ENCODE results near the gene PTPN18. TPM values are rescaled to one million over a fixed set of nuclear protein-coding genes. Genes with fewer than 3 reads are reported as not detected.

The PTPN18 gene
- total and polyA plus RNA-seq, 2 donors, result 9.2 to 29.3 TPM

DNA sequence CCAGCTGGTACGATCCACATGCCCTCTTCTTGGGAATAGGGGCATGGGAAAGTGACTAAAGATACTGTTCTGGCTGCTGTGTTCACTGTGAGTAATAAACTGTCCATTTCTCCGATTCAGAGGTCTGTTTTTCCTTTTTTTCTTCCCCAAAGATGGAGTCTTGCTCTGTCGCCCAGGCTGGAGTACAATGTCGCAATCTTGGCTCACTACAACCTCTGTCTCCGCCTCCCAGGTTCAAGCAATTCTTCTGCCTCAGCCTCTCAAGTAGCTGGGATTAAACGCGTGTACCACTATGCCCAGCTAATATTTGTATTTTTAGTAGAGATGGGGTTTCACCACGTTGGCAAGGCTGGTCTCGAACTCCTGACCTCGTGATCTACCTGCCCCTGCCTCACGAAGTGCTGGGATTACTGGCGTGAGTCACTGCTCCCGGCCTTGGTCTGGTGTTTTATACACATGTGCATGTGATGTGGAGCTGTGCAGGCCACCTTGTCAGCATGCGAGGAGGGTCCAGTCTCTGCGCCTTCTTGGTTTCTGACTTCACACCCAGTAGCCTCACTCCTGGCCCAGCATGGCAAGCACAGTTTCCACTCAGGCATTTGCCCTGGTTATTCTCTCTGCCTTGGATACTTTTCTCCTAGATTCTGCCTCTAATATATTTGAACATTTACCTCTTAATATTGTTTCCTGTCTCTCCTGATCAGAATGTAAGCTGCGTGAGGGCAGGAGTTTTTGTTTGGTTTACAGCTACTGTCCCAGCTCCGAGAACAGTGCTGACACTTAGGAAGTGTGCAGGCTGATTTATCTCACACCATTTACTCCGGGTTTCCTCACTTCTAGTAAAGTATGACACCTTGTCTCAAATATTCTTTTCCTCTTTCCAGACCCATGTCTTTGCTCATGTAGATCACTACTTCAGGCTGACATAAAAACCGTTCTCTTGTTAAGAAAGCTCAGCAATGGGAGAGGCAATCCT is 19.7 kb downstream of the PTPN18 start:
- Histone ChIP-seq H3K4me1 (ENCODE audit: control insufficient read depth in 2 of 2, insufficient read depth in 2 of 2, low read length in 2 of 2) (peaks cover 16 to 47% of the 10 kb centered on the region in 2 donors), H3K4me3 (ENCODE audit: low read length in 2 of 2) (no peak overlapping the region), H3K27me3 (ENCODE audit: control insufficient read depth in 2 of 2, insufficient read depth in 1 of 2, low read length in 1 of 2) (no peaks in the 10 kb centered on the region), H3K36me3 (ENCODE audit: control insufficient read depth in 2 of 2, insufficient read depth in 2 of 2, low read length in 1 of 2) (peaks cover 0 to 3% of the 10 kb centered on the region in 2 donors), H3K27ac (ENCODE audit: low read depth in 1 of 2, low read length in 1 of 2) (no peak overlapping the region), H3K9me3 (ENCODE audit: control insufficient read depth in 2 of 2, insufficient read depth in 1 of 2, low read length in 1 of 2) (peaks cover 0 to 6% of the 10 kb centered on the region in 2 donors)
- WGBS, result 98% methylated on average over 19 of the region's 19 CpGs
- no peak for DNase-seq (ENCODE audit: low read depth in 6 of 9, low spot score in 9 of 9)

DNA sequence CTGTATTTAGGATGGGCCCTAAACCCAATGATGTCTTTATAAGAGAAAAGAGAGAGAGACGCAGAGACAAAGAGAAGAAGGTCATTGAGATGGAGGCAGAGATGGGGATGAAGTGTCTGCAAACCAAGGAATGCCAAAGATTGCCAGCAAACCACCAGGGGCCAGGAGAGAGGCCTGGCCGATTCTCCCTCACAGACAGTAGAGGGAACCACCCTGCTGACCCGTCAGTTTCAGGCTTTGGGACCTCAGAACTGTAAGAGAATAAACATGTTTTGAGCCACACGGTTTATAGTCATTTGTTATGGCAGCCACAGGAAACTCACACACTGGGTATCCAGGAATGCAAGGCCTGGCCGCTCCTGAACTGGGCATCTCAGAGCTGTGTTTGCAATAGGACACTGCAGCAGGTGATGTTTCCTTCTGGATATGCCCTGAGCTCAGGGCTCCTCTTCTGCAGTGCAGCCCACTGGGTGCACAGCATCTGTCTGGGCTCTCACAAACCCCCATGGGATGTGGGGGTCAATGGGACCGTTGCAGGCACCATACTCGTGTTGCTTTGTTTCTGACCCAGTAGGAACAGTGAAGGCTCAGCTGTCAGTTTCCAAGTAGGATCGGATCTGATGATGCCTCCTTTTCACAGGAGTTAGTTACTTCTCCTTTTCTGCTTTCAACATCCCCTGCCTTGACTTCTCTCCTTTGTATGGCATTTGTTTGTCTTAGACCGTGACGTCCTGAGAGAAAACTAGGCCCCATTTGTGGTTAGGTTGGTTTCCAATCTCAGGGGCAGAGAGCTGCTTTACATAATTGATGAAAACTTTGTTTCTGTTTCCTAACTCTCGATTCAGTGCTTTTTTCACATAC is 20.8 kb downstream of the PTPN18 start:
- 83% methylated on average over 11 of the region's 11 CpGs for WGBS
- H3K4me1 ChIP-seq (ENCODE audit: control insufficient read depth in 2 of 2, insufficient read depth in 2 of 2, low read length in 2 of 2), result peaks cover 11 to 38% of the 10 kb centered on the region in 2 donors

DNA sequence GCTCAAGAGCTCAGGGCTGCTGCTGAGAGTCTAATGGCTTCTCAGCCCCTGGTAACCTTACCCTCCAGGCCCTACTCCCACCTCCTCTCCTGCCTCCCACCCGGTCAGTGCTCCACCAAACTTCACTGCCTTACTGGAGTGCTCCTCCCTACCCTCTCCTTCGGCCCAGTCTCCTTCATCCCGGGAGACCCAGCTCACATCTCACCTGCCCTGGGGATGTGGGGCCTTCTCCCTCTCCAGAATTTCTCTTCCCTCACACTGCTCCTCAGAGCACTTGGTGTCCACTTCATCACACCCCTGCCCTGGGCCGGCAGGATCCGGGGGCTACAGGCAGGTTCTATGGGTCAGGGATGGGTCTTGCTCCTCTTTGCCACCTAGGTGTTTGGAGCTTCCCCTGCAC is 21.6 kb downstream of the PTPN18 start:
- H3K4me1 ChIP-seq (ENCODE audit: control insufficient read depth in 2 of 2, insufficient read depth in 2 of 2, low read length in 2 of 2), result peaks cover 11 to 36% of the 10 kb centered on the region in 2 donors
- 97% methylated on average over 5 of the region's 5 CpGs for whole genome bisulfite sequencing
- H3K9me3 ChIP-seq (ENCODE audit: control insufficient read depth in 2 of 2, insufficient read depth in 1 of 2, low read length in 1 of 2), result peaks cover 0 to 3% of the 10 kb centered on the region in 2 donors
- H3K36me3 ChIP-seq (ENCODE audit: control insufficient read depth in 2 of 2, insufficient read depth in 2 of 2, low read length in 1 of 2), result peaks cover 0 to 5% of the 10 kb centered on the region in 2 donors
- H3K27me3 ChIP-seq (ENCODE audit: control insufficient read depth in 2 of 2, insufficient read depth in 1 of 2, low read length in 1 of 2), result no peaks in the 10 kb centered on the region
- H3K4me3 ChIP-seq (ENCODE audit: low read length in 2 of 2), result no peak overlapping the region
- no peak overlapping the region for H3K27ac ChIP-seq (ENCODE audit: low read depth in 1 of 2, low read length in 1 of 2)
- DNase-seq (ENCODE audit: low read depth in 6 of 9, low spot score in 9 of 9), result no peak

More for the DNA sequence above, 20.8 kb downstream of the PTPN18 start:
- no peak for DNase-seq (ENCODE audit: low read depth in 6 of 9, low spot score in 9 of 9)
- Histone ChIP-seq H3K27me3 (ENCODE audit: control insufficient read depth in 2 of 2, insufficient read depth in 1 of 2, low read length in 1 of 2) (no peaks in the 10 kb centered on the region), H3K9me3 (ENCODE audit: control insufficient read depth in 2 of 2, insufficient read depth in 1 of 2, low read length in 1 of 2) (peaks cover 0 to 3% of the 10 kb centered on the region in 2 donors), H3K4me3 (ENCODE audit: low read length in 2 of 2) (no peak overlapping the region), H3K27ac (ENCODE audit: low read depth in 1 of 2, low read length in 1 of 2) (no peak overlapping the region), H3K36me3 (ENCODE audit: control insufficient read depth in 2 of 2, insufficient read depth in 2 of 2, low read length in 1 of 2) (peaks cover 0 to 5% of the 10 kb centered on the region in 2 donors)

DNA sequence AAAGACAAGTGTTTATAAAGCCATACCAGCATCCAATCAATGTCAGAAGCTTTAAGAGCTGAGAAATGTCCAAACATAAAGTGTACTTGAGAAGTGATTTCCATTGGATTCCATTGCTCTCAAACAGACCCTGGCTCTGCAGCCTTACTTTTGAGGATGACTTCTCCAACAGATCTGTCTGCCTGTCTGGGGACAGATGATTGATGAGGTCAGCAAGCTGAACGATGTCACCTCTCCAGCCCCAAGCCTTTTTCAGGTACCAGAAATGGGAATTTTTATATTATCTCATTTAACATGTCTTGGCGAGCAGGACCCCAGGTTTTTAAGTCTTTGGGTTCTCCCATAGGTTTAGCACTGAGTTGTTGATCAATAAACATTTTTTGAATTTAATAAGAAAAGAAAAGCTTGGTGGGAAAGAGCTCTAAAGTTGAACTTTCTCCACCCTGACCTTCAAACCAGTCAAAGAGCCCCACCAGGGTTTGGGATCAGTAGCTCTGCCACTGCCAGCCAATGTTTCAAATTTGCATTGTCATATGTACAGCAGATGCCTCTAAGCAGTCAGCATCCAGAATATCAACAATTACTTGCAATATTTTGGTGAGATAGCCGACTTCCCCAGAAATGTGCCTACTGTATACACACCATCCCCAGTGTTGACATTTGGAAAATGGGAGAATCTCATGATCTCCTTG is 22.5 kb downstream of the PTPN18 start:
- no peaks in the 10 kb centered on the region for H3K27me3 ChIP-seq (ENCODE audit: control insufficient read depth in 2 of 2, insufficient read depth in 1 of 2, low read length in 1 of 2)
- peaks cover 2 to 5% of the 10 kb centered on the region in 2 donors for H3K36me3 ChIP-seq (ENCODE audit: control insufficient read depth in 2 of 2, insufficient read depth in 2 of 2, low read length in 1 of 2)
- H3K4me1 ChIP-seq (ENCODE audit: control insufficient read depth in 2 of 2, insufficient read depth in 2 of 2, low read length in 2 of 2), result peaks cover 7 to 27% of the 10 kb centered on the region in 2 donors
- DNase-seq (ENCODE audit: low read depth in 6 of 9, low spot score in 9 of 9), result no peak
- 92% methylated on average over 3 of the region's 3 CpGs for WGBS
- H3K4me3 ChIP-seq (ENCODE audit: low read length in 2 of 2), result no peak overlapping the region
- H3K27ac ChIP-seq (ENCODE audit: low read depth in 1 of 2, low read length in 1 of 2), result no peak overlapping the region
- peaks cover 0 to 3% of the 10 kb centered on the region in 2 donors for H3K9me3 ChIP-seq (ENCODE audit: control insufficient read depth in 2 of 2, insufficient read depth in 1 of 2, low read length in 1 of 2)

DNA sequence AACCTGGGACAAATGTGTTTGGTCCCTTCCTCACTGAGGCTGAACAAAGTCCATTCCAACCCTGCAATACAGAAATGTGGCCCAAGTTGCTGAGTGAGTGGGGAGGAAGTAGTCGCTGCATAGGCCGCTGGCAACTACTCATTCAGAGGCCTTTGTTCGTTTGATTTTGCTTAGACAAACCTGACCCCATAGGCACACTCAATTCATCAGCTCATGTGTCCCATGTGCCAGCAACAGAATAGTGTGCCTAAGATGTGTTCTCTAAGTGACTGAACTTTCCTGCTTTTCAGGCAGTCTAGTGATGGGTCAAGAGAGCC is 23.0 kb downstream of the PTPN18 start:
- Histone ChIP-seq H3K4me3 (ENCODE audit: low read length in 2 of 2) (no peak overlapping the region), H3K36me3 (ENCODE audit: control insufficient read depth in 2 of 2, insufficient read depth in 2 of 2, low read length in 1 of 2) (peaks cover 2 to 5% of the 10 kb centered on the region in 2 donors), H3K27ac (ENCODE audit: low read depth in 1 of 2, low read length in 1 of 2) (no peak overlapping the region), H3K27me3 (ENCODE audit: control insufficient read depth in 2 of 2, insufficient read depth in 1 of 2, low read length in 1 of 2) (no peaks in the 10 kb centered on the region), H3K4me1 (ENCODE audit: control insufficient read depth in 2 of 2, insufficient read depth in 2 of 2, low read length in 2 of 2) (peaks cover 7 to 26% of the 10 kb centered on the region in 2 donors), H3K9me3 (ENCODE audit: control insufficient read depth in 2 of 2, insufficient read depth in 1 of 2, low read length in 1 of 2) (peaks cover 0 to 3% of the 10 kb centered on the region in 2 donors)
- WGBS, result 97% methylated on average over 3 of the region's 3 CpGs
- DNase-seq (ENCODE audit: low read depth in 6 of 9, low spot score in 9 of 9), result no peak

DNA sequence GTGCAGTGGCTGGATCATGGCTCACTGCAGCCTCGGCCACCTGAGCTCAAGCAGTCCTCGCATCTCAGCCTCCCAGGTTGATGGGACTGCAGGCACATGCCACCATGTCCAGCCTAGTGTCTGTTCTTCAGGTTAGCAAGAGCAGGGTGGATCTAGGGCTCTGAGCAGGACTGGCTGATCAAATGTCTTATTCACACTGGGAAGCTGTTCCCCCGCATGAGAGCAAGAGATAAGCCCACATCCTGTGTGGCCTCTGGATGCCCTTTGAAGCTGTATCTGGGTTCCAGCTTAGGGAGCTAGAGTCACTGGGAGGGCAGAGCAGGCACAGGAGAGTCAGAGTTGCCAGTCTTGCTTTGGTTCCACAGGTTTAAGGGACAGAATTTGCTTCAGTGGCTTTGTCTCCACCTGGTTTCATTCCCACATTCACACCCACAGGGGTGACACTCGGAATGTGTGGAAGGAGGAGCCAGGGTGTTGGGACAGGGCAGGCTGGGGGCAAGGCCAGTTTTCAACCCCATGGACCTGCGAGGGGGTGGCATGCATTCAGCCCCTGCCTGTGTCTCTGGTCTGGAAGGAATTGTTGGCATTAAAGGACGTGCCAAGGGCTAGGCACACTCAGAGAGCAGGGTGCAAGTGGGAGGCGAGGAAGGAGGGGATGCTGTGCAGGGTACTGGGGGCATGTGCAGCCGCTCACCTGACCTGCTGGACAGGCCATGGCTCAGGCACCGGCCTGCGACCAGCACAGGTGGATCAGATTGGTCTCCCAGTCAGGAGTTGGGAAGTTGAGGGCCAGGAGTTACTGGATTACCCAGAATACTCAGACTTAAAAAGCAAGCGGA is 24.5 kb downstream of the PTPN18 start:
- Histone ChIP-seq H3K4me1 (ENCODE audit: control insufficient read depth in 2 of 2, insufficient read depth in 2 of 2, low read length in 2 of 2) (peaks cover 7 to 26% of the 10 kb centered on the region in 2 donors), H3K9me3 (ENCODE audit: control insufficient read depth in 2 of 2, insufficient read depth in 1 of 2, low read length in 1 of 2) (peaks cover 0 to 3% of the 10 kb centered on the region in 2 donors), H3K4me3 (ENCODE audit: low read length in 2 of 2) (no peak overlapping the region), H3K27me3 (ENCODE audit: control insufficient read depth in 2 of 2, insufficient read depth in 1 of 2, low read length in 1 of 2) (no peaks in the 10 kb centered on the region), H3K36me3 (ENCODE audit: control insufficient read depth in 2 of 2, insufficient read depth in 2 of 2, low read length in 1 of 2) (peaks cover 2 to 5% of the 10 kb centered on the region in 2 donors), H3K27ac (ENCODE audit: low read depth in 1 of 2, low read length in 1 of 2) (no peak overlapping the region)
- peak in 1 of 9 donors; percentile 48 for DNase-seq (ENCODE audit: low read depth in 6 of 9, low spot score in 9 of 9)
- 87% methylated on average over 11 of the region's 11 CpGs for WGBS

DNA sequence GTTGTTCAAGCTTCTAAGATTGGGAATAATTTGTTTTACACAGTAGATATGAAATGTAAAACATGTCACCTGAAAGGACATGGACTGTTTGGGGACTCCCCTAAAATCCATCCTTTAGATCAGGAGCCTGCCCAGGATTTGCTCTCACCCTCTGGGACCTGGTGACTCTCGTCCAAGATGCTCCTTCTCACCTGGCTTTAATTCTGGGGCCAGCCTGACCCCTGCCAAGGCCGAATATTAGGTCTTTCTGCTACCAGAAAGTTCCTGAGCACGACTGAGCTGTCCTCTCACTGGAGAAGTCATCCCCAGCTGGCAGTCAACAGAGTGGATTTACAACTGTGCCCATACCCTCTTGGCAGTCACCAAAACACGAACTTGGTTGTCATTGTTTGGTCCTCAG is 25.3 kb downstream of the PTPN18 start:
- peaks cover 2 to 5% of the 10 kb centered on the region in 2 donors for H3K36me3 ChIP-seq (ENCODE audit: control insufficient read depth in 2 of 2, insufficient read depth in 2 of 2, low read length in 1 of 2)
- no peak for DNase-seq (ENCODE audit: low read depth in 6 of 9, low spot score in 9 of 9)
- H3K27ac ChIP-seq (ENCODE audit: low read depth in 1 of 2, low read length in 1 of 2), result no peak overlapping the region
- WGBS, result 96% methylated on average over 4 of the region's 4 CpGs
- no peak overlapping the region for H3K4me3 ChIP-seq (ENCODE audit: low read length in 2 of 2)
- peaks cover 7 to 26% of the 10 kb centered on the region in 2 donors for H3K4me1 ChIP-seq (ENCODE audit: control insufficient read depth in 2 of 2, insufficient read depth in 2 of 2, low read length in 2 of 2)
- no peaks in the 10 kb centered on the region for H3K27me3 ChIP-seq (ENCODE audit: control insufficient read depth in 2 of 2, insufficient read depth in 1 of 2, low read length in 1 of 2)
- peaks cover 0 to 3% of the 10 kb centered on the region in 2 donors for H3K9me3 ChIP-seq (ENCODE audit: control insufficient read depth in 2 of 2, insufficient read depth in 1 of 2, low read length in 1 of 2)

DNA sequence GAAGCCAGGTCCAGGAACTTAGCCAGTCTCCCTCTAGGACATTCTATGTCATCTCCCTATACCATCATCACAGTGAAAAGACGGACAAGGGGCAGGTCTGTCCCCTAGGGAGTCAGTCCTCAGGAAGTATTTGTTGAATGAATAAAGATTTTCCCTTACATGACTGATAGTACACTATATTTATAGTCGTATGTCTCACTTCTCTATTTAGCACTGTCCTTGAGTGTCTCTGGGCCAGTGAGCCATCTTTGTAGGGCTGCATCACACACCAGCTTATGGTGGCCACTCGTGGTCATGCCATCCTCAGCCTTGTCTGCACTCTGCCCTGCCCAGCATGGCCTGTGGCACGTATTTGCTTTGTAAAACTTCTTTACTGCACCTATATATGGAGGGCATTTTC is 25.8 kb downstream of the PTPN18 start:
- 95% methylated on average over 4 of the region's 4 CpGs for WGBS
- DNase-seq (ENCODE audit: low read depth in 6 of 9, low spot score in 9 of 9), result no peak
- H3K27ac ChIP-seq (ENCODE audit: low read depth in 1 of 2, low read length in 1 of 2), result no peak overlapping the region

More for the DNA sequence above, 25.8 kb downstream of the PTPN18 start:
- no peak overlapping the region for H3K4me3 ChIP-seq (ENCODE audit: low read length in 2 of 2)
- peaks cover 7 to 23% of the 10 kb centered on the region in 2 donors for H3K4me1 ChIP-seq (ENCODE audit: control insufficient read depth in 2 of 2, insufficient read depth in 2 of 2, low read length in 2 of 2)
- H3K27me3 ChIP-seq (ENCODE audit: control insufficient read depth in 2 of 2, insufficient read depth in 1 of 2, low read length in 1 of 2), result no peaks in the 10 kb centered on the region
- H3K36me3 ChIP-seq (ENCODE audit: control insufficient read depth in 2 of 2, insufficient read depth in 2 of 2, low read length in 1 of 2), result peaks cover 2 to 5% of the 10 kb centered on the region in 2 donors
- H3K9me3 ChIP-seq (ENCODE audit: control insufficient read depth in 2 of 2, insufficient read depth in 1 of 2, low read length in 1 of 2), result peaks cover 0 to 3% of the 10 kb centered on the region in 2 donors

All from thymus (tissue), 11 donors.